ENCODE measurements around the gene BAIAP2. TPM values are rescaled to one million over a fixed set of nuclear protein-coding genes. Genes with fewer than 3 reads are reported as not detected.
A peak's percentile ranks its signal among the peaks of the same experiment; 100 is the strongest.

Gene BAIAP2
- total and polyA plus RNA-seq, 2 of the 13 experiments (the other 11 are each of a cell fraction or from before 2014, with no cell fraction given), result 22.5 to 24.0 TPM

GRCh38 chr17:81138500-81138899, 103.5 kb downstream of the BAIAP2 start (continued):
- TF ChIP-seq ZNF317 (CRISPR knock-in tag; IDR thresholded peaks at IDR 0.05), result no peak
- TF ChIP-seq ZMYM2 (CRISPR knock-in tag; IDR thresholded peaks at IDR 0.05), result 0 out of 2 replicates have a peak, but pooled peaks have one; percentile 20
- no peak for TF ChIP-seq CAMTA2 (CRISPR knock-in tag; IDR thresholded peaks at IDR 0.05; ENCODE audit: borderline replicate concordance)
- TF ChIP-seq THAP8 (CRISPR knock-in tag; IDR thresholded peaks at IDR 0.05; ENCODE audit: borderline replicate concordance), result no peak
- no peak for TF ChIP-seq ZBTB25 (CRISPR knock-in tag; IDR thresholded peaks at IDR 0.05)
- no peak for TF ChIP-seq RNF2 (conservative IDR thresholded peaks at IDR 0.05; ENCODE audit: low read depth)
- no peak for TF ChIP-seq CHD2 (IDR thresholded peaks at IDR 0.05; ENCODE audit: low read depth, low read length)
- no peak for TF ChIP-seq ZNF691 (CRISPR knock-in tag; IDR thresholded peaks at IDR 0.05; ENCODE audit: borderline replicate concordance, low read depth)
- no peak for TF ChIP-seq BRCA1 (CRISPR knock-in tag; IDR thresholded peaks at IDR 0.05)
- TF ChIP-seq NFYB (CRISPR knock-in tag; IDR thresholded peaks at IDR 0.05), result no peak
- TF ChIP-seq MNT (IDR thresholded peaks at IDR 0.05), result peak; percentile 42; the same call in 1 of the 2 replicates
- TF ChIP-seq ZBTB4 (CRISPR knock-in tag; IDR thresholded peaks at IDR 0.05; ENCODE audit: borderline replicate concordance), result no peak
- TF ChIP-seq HOMEZ (CRISPR knock-in tag; IDR thresholded peaks at IDR 0.05; ENCODE audit: low read depth), result no peak
- TF ChIP-seq DMTF1 (CRISPR knock-in tag; IDR thresholded peaks at IDR 0.05), result no peak
- no peak for TF ChIP-seq NCOA1 (CRISPR knock-in tag; IDR thresholded peaks at IDR 0.05)
- TF ChIP-seq GLI4 (CRISPR knock-in tag; IDR thresholded peaks at IDR 0.05; ENCODE audit: borderline replicate concordance), result no peak
